K562 (cell line): ENCODE results near the gene DIS3L. TPM values are rescaled to one million over a fixed set of nuclear protein-coding genes. Genes with fewer than 3 reads are reported as not detected.

ENCODE experiments used
- KAT2B ChIP-seq: IDR thresholded peaks from one replicate; pipeline ENCODE4 v1.6.1; 2012; ENCODE audit warnings: low read depth, mild to moderate bottlenecking, control low read depth, inconsistent platforms, low read length, moderate library complexity
- MCM5 ChIP-seq: fragments of 450-650 bp; IDR thresholded peaks from 2 replicates; pipeline ENCODE4 v1.6.1; 2016; ENCODE audit warnings: low read depth
- NCOA6 ChIP-seq: fragments of 450-650 bp; IDR thresholded peaks from 2 replicates; pipeline ENCODE4 v1.6.1; 2017; ENCODE audit warnings: mild to moderate bottlenecking
- POLR2B ChIP-seq: fragments of 450-650 bp; IDR thresholded peaks from 2 replicates; pipeline ENCODE4 v1.6.1; 2018; ENCODE audit warnings: low read depth; ENCODE audit not compliant: partially characterized antibody
- POLR3A ChIP-seq: IDR thresholded peaks from 2 replicates; pipeline ENCODE4 v1.6.1; 2011; ENCODE audit warnings: borderline replicate concordance, mild to moderate bottlenecking, moderate library complexity; ENCODE audit not compliant: insufficient read length, insufficient read depth; ENCODE audit errors: extremely low read depth
- SNAPC5 ChIP-seq: fragments of 250-450 bp; sonication (Bioruptor Pico); IDR thresholded peaks from 2 replicates; pipeline ENCODE4 v1.8.0; 2021; ENCODE audit warnings: moderate library complexity, mild to moderate bottlenecking, inconsistent platforms
- ZBTB33 ChIP-seq: sonication (generic); formaldehyde crosslinking; IDR thresholded peaks from 2 replicates; pipeline ENCODE4 v1.8.1; 2023; ENCODE audit warnings: mild to moderate bottlenecking, missing genetic modification reagents
- ZNF316 ChIP-seq: fragments of 450-650 bp; IDR thresholded peaks from 2 replicates; pipeline ENCODE4 v1.6.1; 2016
- ZNF586 ChIP-seq: fragments of 450-650 bp; formaldehyde crosslinking; conservative IDR thresholded peaks from 2 replicates; pipeline ENCODE4 v1.4.0; 2020; ENCODE audit warnings: mild to moderate bottlenecking, moderate library complexity
- ZNF592 ChIP-seq: fragments of 450-650 bp; IDR thresholded peaks from 2 replicates; pipeline ENCODE4 v1.6.1; 2017; ENCODE audit warnings: antibody characterized with exemption, mild to moderate bottlenecking
- ZNF695 ChIP-seq: fragments of 450-650 bp; formaldehyde crosslinking; IDR thresholded peaks from 2 replicates; pipeline ENCODE4 v1.4.0; 2020; ENCODE audit warnings: mild to moderate bottlenecking, moderate library complexity
- ZNF77 ChIP-seq: fragments of 250-450 bp; sonication (Bioruptor Pico); IDR thresholded peaks from 2 replicates; pipeline ENCODE4 v1.5.0; 2020
- polyA plus RNA-seq, 8 experiments: library from polyadenylated mRNA; depleted of rRNA in 4 of 8; stranded (reverse) in 5 of 8; unstranded in 3 of 8; fragments of >200 nt; fragmentation: Nextera tagmentation in 2 of 8; fragmentation: Illumina TruSeq in 1 of 8; extraction: Ambion mirVana in 2 of 8; extraction: Trizol in 1 of 8; gene quantifications; 2 replicates each; pipeline versions ENCODE4 v1.2.1 to v1.2.3, GENCODE V29; 2011 to 2014; ENCODE audit warnings: inconsistent platforms in 1 of 8, missing spikeins in 1 of 8
- total RNA-seq, 7 experiments: library from RNA; depleted of rRNA in 6 of 7; stranded (reverse); fragments of >200 nt in 6 of 7; fragmentation: Illumina TruSeq in 2 of 7; extraction: Trizol in 2 of 7; gene quantifications; 2 replicates each; pipeline versions ENCODE4 v1.2.1 to v1.2.3, GENCODE V29; 2011 to 2021; ENCODE audit warnings: low replicate concordance in 1 of 7

The DIS3L gene
- total and polyA plus RNA-seq, 9 of the 15 experiments (the other 6 are each of a cell fraction or from before 2014, with no cell fraction given), result 5.9 to 34.6 (median 16.9) TPM

GRCh38 chr15:66292571-66293418 is 573 bp upstream of the DIS3L start (continued):
- no peak for TF ChIP-seq ZBTB33
- peak; percentile 22 for TF ChIP-seq POLR2B
- no peak for TF ChIP-seq ZNF586 (CRISPR knock-in tag)
- no peak for TF ChIP-seq KAT2B
- TF ChIP-seq ZNF695 (CRISPR knock-in tag), result no peak
- TF ChIP-seq NCOA6, result no peak
- peak; percentile 69 for TF ChIP-seq ZNF316
- no peak for TF ChIP-seq POLR3A
- TF ChIP-seq ZNF77, result no peak
- TF ChIP-seq SNAPC5, result no peak
- no peak for TF ChIP-seq MCM5
- no peak for TF ChIP-seq ZNF592
